SHP77 (cell line): Measurements from ENCODE around the gene TATDN2.
"Not testable (repeated sequence)": the region's sequence is repeated elsewhere in the genome, so short reads cannot be mapped to it uniquely, and the experiment has no call there.

Experiments used
- DNase-seq, 2 experiments: peaks; one replicate each; lab custom pipeline; 2025; lab: John Stamatoyannopoulos, UW

Gene TATDN2

GRCh38 chr3:10272476-10272875 lies 24.2 kb downstream of the TATDN2 start:
- not testable (repeated sequence) for DNase-seq

- DNase-seq: no peak
These were observed 24.7 kb downstream of the TATDN2 start for GRCh38 chr3:10272977-10273376.

GRCh38 chr3:10273702-10274305 lies 25.5 kb downstream of the TATDN2 start:
- DNase-seq: no peak

GRCh38 chr3:10274601-10275000 lies 26.3 kb downstream of the TATDN2 start:
- DNase-seq: no peak

- no peak for DNase-seq
These were observed 28.9 kb downstream of the TATDN2 start for GRCh38 chr3:10277115-10277625.

- no peak for DNase-seq
These were observed 30.2 kb downstream of the TATDN2 start for GRCh38 chr3:10278501-10278900.

GRCh38 chr3:10279384-10280176 lies 31.3 kb downstream of the TATDN2 start:
- DNase-seq: no peak

GRCh38 chr3:10280177-10280529 lies 31.9 kb downstream of the TATDN2 start:
- DNase-seq: no peak

- DNase-seq: no peak
These were observed 32.3 kb downstream of the TATDN2 start for GRCh38 chr3:10280571-10280970.

GRCh38 chr3:10281951-10282350 lies 33.7 kb downstream of the TATDN2 start:
- DNase-seq: no peak

- no peak for DNase-seq
These were observed 35.4 kb downstream of the TATDN2 start for GRCh38 chr3:10283638-10284037.

GRCh38 chr3:10284496-10284895 lies 36.2 kb downstream of the TATDN2 start:
- DNase-seq: no peak

GRCh38 chr3:10285272-10286132 lies 37.2 kb downstream of the TATDN2 start:
- DNase-seq: no peak

- no peak for DNase-seq
These were observed 37.9 kb downstream of the TATDN2 start for GRCh38 chr3:10286133-10286524.

- no peak for DNase-seq
These were observed 38.5 kb downstream of the TATDN2 start for GRCh38 chr3:10286596-10287295.

- no peak for DNase-seq
These were observed 39.8 kb downstream of the TATDN2 start for GRCh38 chr3:10287936-10288574.

GRCh38 chr3:10288575-10288960 lies 40.3 kb downstream of the TATDN2 start:
- DNase-seq: no peak

GRCh38 chr3:10289077-10289476 lies 40.8 kb downstream of the TATDN2 start:
- no peak for DNase-seq

GRCh38 chr3:10289787-10290355 lies 41.6 kb downstream of the TATDN2 start:
- no peak for DNase-seq

GRCh38 chr3:10290481-10291176 lies 42.4 kb downstream of the TATDN2 start:
- DNase-seq: no peak

GRCh38 chr3:10291641-10292040 lies 43.4 kb downstream of the TATDN2 start:
- DNase-seq: no peak
